Gastroesophageal sphincter (tissue), 4 donors: ENCODE data around the gene NEIL1. TPM values are rescaled to one million over a fixed set of nuclear protein-coding genes. Genes with fewer than 3 reads are reported as not detected.

Experiments
- ATAC-seq: fragments of 150-250 bp; one replicate; pipeline ENCODE4 v1.9.1; 2016; ENCODE audit warnings: mild to moderate bottlenecking, moderate library complexity
- H3K27ac ChIP-seq, 4 donors: fragments of 200-600 bp; sonication (generic) in 3 of 4; 1 replicate in 3 of 4; 2 replicates in 1 of 4; pipeline ENCODE4 v1.5.1; 2016 to 2019
- H3K27me3 ChIP-seq: fragments of 200-600 bp; sonication (generic); one replicate; pipeline ENCODE4 v1.5.1; 2019
- H3K36me3 ChIP-seq, 2 donors: fragments of 200-600 bp; sonication (generic); one replicate each; pipeline ENCODE4 v1.5.1; 2019; ENCODE audit warnings: control low read depth in 1 of 2
- H3K4me1 ChIP-seq, 3 donors: fragments of 200-600 bp; sonication (generic); 1 replicate in 2 of 3; 2 replicates in 1 of 3; pipeline ENCODE4 v1.5.1; 2016 to 2019; ENCODE audit warnings: control low read depth in 2 of 3
- H3K4me3 ChIP-seq, 2 donors: fragments of 200-600 bp; sonication (generic); one replicate each; pipeline ENCODE4 v1.5.1; 2019; ENCODE audit warnings: mild to moderate bottlenecking in 1 of 2, moderate library complexity in 1 of 2
- H3K9me3 ChIP-seq, 3 donors: fragments of 200-600 bp; sonication (generic); one replicate each; pipeline ENCODE4 v1.5.1; 2017 to 2019; ENCODE audit warnings: control low read depth in 2 of 3
- EP300 ChIP-seq: sonication (generic); formaldehyde crosslinking; IDR thresholded peaks from one replicate; pipeline ENCODE4 v1.6.1; 2017; ENCODE audit warnings: antibody characterized with exemption, mild to moderate bottlenecking
- POLR2A ChIP-seq, 2 donors: fragments of 450-650 bp; IDR thresholded peaks; one replicate each; pipeline ENCODE4 v1.6.1; 2017; ENCODE audit warnings: antibody characterized with exemption in 2 of 2, mild to moderate bottlenecking in 2 of 2, moderate library complexity in 1 of 2
- POLR2AphosphoS5 ChIP-seq: sonication (generic); formaldehyde crosslinking; IDR thresholded peaks from one replicate; pipeline ENCODE4 v1.6.1; 2017; ENCODE audit warnings: antibody characterized with exemption
- WGBS, 2 donors: methylation state at CpG; one replicate each; pipeline ENCODE4 v1.1.5; 2018; ENCODE audit warnings: low coverage in 1 of 2; 5-methylcytosine and 5-hydroxymethylcytosine counted together
- total RNA-seq, 4 donors: library from RNA; depleted of rRNA; stranded (reverse); fragments of >200 nt; gene quantifications; one replicate each; pipeline ENCODE4 v1.1.0, GENCODE V29; 2016
- TF ChIP-seq, protein P1 (sequence below), 4 experiments: fragments of 200-600 bp in 2 of 4; fragments of 450-650 bp in 2 of 4; sonication (generic) in 1 of 4; IDR thresholded peaks; one replicate each; pipeline ENCODE4 v1.5.1; 2017 to 2019; ENCODE audit warnings: antibody characterized with exemption in 4 of 4, mild to moderate bottlenecking in 2 of 4, moderate library complexity in 2 of 4

Gene NEIL1
- total RNA-seq, 4 donors from 2014 or later, result 8.7 to 47.8 (median 28.9) TPM

DNA sequence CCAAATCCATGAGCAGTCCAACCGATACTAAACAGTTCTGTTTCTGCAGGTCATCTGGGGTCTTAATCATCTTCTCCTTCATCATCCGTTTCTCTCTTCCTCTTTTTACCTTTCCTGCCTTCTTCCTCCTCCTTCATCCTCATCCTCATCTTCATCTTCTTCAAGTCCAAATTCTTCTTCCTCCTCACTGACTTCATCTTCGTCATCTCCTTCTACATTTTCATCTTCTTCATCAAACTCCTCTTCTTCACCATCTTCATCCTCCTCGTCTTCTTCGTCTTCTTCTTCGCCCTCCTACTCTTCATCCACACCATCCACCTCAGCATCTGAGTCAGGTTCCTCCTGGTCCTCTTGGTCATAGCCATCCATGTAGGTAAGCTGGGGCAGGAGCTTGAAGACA, 25.1 kb upstream of the NEIL1 start:
- H3K27ac ChIP-seq, result no peak overlapping the region
- no peak for ATAC-seq
- no peak overlapping the region for H3K4me3 ChIP-seq
- WGBS, 2 donors, result 85 to 96% methylated on average over 6 of the region's 6 CpGs
- H3K9me3 ChIP-seq, result no peaks in the 10 kb centered on the region
- no peaks in the 10 kb centered on the region for H3K4me1 ChIP-seq
- H3K27me3 ChIP-seq, result no peaks in the 10 kb centered on the region
- H3K36me3 ChIP-seq, result no peaks in the 10 kb centered on the region
- TF ChIP-seq, protein P1, sequence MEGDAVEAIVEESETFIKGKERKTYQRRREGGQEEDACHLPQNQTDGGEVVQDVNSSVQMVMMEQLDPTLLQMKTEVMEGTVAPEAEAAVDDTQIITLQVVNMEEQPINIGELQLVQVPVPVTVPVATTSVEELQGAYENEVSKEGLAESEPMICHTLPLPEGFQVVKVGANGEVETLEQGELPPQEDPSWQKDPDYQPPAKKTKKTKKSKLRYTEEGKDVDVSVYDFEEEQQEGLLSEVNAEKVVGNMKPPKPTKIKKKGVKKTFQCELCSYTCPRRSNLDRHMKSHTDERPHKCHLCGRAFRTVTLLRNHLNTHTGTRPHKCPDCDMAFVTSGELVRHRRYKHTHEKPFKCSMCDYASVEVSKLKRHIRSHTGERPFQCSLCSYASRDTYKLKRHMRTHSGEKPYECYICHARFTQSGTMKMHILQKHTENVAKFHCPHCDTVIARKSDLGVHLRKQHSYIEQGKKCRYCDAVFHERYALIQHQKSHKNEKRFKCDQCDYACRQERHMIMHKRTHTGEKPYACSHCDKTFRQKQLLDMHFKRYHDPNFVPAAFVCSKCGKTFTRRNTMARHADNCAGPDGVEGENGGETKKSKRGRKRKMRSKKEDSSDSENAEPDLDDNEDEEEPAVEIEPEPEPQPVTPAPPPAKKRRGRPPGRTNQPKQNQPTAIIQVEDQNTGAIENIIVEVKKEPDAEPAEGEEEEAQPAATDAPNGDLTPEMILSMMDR (IDR thresholded peaks at IDR 0.05), result no peak
- no peak for TF ChIP-seq POLR2A (IDR thresholded peaks at IDR 0.05)
- no peak for TF ChIP-seq EP300
- no peak for TF ChIP-seq POLR2AphosphoS5

DNA sequence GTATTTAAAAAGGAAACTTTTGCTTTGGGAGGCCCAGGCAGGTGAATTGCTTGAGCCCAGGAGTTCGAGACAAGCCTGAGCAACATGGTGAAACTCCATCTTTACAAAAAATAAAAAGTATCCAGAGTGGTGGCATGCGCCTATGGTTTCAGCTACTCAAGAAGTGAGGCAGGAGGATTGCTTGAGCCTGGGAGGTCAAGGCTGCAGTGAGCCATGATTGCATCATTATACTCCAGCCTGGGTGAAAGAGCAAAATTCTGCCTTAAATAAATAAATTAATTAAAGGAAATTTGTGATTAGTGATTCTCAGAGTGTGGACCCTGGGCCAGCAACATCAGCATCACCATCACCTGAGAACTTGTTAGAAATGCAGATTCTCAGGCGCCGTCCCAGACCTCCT, 20.9 kb upstream of the NEIL1 start:
- Histone ChIP-seq H3K27me3 (no peaks in the 10 kb centered on the region), H3K27ac (no peak overlapping the region), H3K4me1 (no peaks in the 10 kb centered on the region), H3K9me3 (no peaks in the 10 kb centered on the region), H3K4me3 (no peak overlapping the region), H3K36me3 (no peaks in the 10 kb centered on the region)
- ATAC-seq, result no peak
- TF ChIP-seq POLR2AphosphoS5, result no peak
- TF ChIP-seq, protein P1 (IDR thresholded peaks at IDR 0.05), result no peak
- TF ChIP-seq POLR2A (IDR thresholded peaks at IDR 0.05), result no peak
- no peak for TF ChIP-seq EP300
- WGBS, 2 donors, result 95 to 100% methylated on average over 3 to 4 of the region's 4 CpGs

GRCh38 chr15:75327005-75327404, 19.8 kb upstream of the NEIL1 start:
- ATAC-seq, result no peak
- TF ChIP-seq EP300, result no peak
- TF ChIP-seq, protein P1 (IDR thresholded peaks at IDR 0.05), result no peak
- no peak for TF ChIP-seq POLR2AphosphoS5
- no peak for TF ChIP-seq POLR2A (IDR thresholded peaks at IDR 0.05)
- WGBS, 2 donors, result 84 to 100% methylated on average over 1 to 2 of the region's 4 CpGs
- Histone ChIP-seq H3K27ac (no peak overlapping the region), H3K4me3 (no peak overlapping the region), H3K36me3 (no peaks in the 10 kb centered on the region), H3K27me3 (no peaks in the 10 kb centered on the region), H3K4me1 (no peaks in the 10 kb centered on the region), H3K9me3 (no peaks in the 10 kb centered on the region)

DNA sequence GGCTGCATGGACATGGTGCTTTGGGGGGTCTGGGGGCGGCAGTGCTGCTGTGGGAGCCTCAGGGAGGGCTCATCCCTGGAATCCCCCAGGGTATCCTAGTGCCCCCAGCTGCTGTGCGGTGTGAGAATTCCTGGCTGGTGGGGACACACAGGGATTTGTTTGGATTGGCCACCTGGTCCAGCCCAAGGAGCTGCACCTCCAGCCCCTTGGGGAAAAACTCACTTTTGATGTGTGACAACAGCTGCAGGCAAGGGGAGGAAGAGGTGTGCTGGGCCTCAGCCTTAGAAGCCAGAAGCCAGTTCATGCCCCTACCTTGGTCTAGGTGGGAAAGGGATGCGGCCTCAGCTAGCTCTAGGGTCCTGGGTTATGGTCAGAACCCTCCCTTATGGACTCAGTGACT, 19.3 kb upstream of the NEIL1 start:
- WGBS, 2 donors, result 40% methylated on average over 1 of the region's 3 CpGs; no CpG with 5 or more reads in 1 of the 2 donors
- H3K4me3 ChIP-seq, result no peak overlapping the region
- ATAC-seq, result no peak
- H3K9me3 ChIP-seq, result no peaks in the 10 kb centered on the region
- H3K27ac ChIP-seq, result no peak overlapping the region
- H3K36me3 ChIP-seq, result no peaks in the 10 kb centered on the region
- no peaks in the 10 kb centered on the region for H3K4me1 ChIP-seq
- TF ChIP-seq, protein P1 (IDR thresholded peaks at IDR 0.05), result no peak
- TF ChIP-seq POLR2AphosphoS5 (no peak), POLR2A (IDR thresholded peaks at IDR 0.05) (no peak)
- H3K27me3 ChIP-seq, result no peaks in the 10 kb centered on the region

- no peak for ATAC-seq
- H3K27me3 ChIP-seq, result no peaks in the 10 kb centered on the region
- H3K4me3 ChIP-seq, result no peak overlapping the region
- H3K4me1 ChIP-seq, result no peaks in the 10 kb centered on the region
- no peaks in the 10 kb centered on the region for H3K9me3 ChIP-seq
- 46 to 83% methylated on average over 3 of the region's 10 CpGs for WGBS, 2 donors
- TF ChIP-seq, protein P1 (IDR thresholded peaks at IDR 0.05), result no peak
- TF ChIP-seq POLR2AphosphoS5, result no peak
- TF ChIP-seq POLR2A (IDR thresholded peaks at IDR 0.05), result no peak
- no peak for TF ChIP-seq EP300
- no peak overlapping the region for H3K27ac ChIP-seq
- H3K36me3 ChIP-seq, result no peaks in the 10 kb centered on the region
Observed at GRCh38 chr15:75328493-75329314, 18.1 kb upstream of the NEIL1 start.
